Stimulated activated CD8-positive, alpha-beta memory T cell treated with anti-CD3 and anti-CD28 coated beads, Interleukin-12 subunit alpha, Interleukin-12 subunit beta, amount 100 ng/mL, for 24 hours (primary cell): ENCODE results near the gene CD33.
"Not testable (repeated sequence)": the region's sequence is repeated elsewhere in the genome, so short reads cannot be mapped to it uniquely, and the experiment has no call there.

Source experiments
- DNase-seq: peaks from one replicate; pipeline ENCODE4 v3.0.0-alpha.2; 2020; ENCODE audit errors: extremely low read depth

Gene CD33

DNA sequence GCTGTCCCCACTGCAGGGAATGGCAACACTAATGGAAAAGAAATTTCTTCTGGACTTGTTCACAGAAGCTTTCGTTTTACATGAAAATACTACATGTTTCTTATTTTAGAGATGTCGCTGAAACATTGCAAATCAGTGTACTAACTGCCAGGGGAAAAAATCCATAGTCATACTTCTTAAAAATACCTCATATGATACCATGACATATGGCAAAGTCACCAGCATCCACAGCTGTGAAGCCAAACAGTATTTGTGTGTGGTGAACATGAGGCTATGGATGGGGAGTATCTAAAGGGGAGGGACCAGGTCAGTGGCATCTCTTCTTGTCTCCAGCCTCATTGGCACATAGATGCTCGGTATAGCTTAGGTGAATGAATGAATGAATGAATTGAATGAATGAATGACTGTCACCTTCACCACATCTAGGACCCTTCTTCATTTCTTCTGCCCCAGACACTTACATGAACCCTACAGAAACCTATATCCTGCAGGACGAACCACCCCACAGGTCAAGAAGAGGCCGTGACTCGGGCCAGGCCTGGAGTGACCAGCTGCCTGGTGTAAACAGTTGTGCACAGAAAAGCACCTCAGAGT, 14.6 kb upstream of the CD33 start:
- DNase-seq: no peak

DNA sequence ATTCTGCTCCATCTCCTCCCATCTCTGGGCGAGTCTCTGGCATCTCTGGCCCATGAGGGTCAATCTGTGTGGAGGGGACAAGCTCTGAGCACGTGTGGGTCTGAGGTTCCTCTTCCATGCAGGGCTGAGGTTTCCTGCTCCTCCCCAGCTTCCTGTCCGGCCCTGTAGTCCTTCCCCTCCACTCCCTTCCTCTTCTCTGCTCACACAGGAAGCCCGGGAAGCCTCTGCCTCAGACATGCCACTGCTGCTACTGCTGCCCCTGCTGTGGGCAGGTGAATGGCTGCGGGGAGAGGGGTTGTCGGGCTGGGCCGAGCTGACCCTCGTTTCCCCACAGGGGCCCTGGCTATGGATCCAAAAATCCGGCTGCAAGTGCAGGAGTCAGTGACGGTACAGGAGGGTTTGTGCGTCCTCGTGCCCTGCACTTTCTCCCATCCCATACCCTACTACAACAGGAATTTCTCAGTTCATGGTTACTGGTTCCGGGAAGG, 14.0 kb upstream of the CD33 start:
- not testable (repeated sequence) for DNase-seq

DNA sequence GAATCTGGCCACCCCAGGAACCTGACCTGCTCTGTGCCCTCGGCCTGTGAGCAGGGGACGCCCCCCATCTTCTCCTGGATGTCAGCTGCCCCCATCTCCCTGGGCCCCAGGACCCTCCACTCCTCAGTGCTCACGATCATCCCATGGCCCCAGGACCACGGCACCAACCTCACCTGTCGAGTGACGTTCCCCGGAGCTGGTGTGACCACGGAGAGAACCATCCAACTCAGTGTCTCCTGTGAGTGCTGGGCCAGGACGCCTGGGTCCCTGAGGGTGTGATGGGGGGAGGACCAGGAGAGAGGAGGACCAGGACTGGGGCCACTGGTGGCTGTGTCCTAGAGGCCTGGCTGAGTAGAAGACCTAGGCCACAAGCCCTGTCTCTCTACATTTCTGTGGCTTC, 13.0 kb upstream of the CD33 start:
- DNase-seq: no peak

DNA sequence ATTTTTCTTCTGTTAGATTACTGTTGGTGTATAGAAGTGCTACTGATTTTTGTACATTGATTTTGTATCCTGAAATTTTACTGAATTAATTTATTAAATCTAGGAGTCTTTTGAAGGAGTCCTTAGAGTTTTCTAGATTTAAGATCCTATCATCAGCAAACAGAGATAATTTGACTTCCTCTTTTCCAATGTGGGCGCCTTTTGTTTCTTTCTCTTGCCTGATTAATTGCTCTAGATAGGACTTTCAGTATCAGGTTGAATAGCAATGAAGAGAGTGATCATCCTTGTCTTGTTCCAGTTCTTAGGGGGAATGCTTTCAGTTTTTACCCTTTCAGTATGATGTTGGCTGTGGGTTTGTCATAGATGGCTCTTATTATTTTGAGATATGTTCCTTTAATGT, 5.6 kb upstream of the CD33 start:
- no peak for DNase-seq

DNA sequence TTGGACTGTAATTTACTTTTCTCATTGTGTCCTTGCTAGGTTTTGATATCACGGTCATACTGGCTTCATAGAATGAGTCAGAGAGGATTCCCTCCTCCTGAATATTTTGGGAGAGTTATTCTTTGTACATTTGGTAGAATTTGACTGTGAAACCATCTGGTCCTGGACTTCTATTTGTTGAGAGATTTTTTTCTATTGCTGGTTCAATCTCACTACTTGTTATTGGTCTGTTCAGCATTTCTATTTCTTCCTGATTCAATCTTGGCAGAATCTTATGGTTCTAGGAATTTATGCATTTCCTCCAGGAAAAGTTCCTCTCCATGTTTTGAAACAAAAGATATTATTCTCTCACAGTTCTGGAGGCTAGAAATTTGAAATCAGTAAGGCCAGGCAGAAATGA, 4.9 kb upstream of the CD33 start:
- DNase-seq: no peak

DNA sequence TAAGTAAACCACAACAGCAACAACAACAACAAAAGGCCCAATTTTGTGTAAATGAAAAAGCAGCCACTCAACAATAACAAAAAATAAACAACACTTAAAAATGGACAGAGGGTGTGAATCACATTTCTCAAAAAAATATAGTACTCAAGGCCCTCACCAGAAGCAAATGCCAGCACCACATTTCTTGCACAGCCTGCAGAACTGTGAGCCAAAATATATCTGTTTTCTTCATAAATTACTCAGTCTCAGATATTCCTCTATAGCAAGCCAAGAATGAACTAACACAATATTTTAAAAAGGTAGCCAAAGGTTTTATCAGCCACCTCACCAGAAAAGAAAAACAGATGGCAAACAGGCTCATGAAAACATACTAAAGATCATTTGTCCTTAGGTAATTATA, 3.9 kb upstream of the CD33 start:
- DNase-seq: no peak

DNA sequence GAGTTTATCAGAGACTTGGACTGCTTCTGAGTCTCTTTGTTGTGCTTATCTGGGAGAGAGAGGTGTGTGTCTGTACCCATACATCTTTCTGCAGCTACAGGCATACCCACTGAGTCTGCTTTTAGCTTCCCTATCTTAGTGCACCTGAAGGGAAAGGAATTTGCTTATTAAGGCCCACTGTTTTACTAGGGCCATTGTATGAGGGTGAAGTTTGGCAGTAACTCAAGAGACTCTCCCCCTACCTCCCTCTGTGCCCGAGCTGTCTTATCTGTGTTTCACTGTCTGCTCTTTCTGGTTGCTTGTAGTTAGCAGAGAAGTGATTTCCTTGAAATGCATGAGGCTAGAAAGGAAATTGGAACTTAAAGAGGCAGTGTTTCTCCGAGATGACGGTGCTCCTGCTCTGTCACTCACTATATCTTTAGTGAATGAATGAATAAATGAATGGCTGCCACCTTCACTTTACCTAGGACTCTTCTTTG, 678 bp upstream of the CD33 start:
- no peak for DNase-seq

DNA sequence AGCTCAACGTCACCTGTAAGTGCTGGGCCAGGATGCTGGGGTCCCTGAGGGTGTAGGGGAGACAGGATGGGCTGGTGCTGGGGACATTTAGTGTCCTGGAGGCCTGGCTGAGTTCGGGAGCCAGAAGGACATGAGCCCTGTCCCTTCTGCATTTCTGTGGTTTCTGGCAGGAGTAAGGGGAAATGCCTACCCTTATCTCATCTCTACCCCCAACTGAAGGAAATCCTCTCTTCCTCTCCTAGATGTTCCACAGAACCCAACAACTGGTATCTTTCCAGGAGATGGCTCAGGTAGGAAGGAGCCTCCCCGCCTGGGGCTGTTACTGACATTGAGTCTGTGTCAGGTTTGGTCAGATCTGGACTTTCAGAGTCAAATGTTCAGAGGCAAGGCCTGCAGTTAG, 1.2 kb downstream of the CD33 start:
- DNase-seq: no peak

DNA sequence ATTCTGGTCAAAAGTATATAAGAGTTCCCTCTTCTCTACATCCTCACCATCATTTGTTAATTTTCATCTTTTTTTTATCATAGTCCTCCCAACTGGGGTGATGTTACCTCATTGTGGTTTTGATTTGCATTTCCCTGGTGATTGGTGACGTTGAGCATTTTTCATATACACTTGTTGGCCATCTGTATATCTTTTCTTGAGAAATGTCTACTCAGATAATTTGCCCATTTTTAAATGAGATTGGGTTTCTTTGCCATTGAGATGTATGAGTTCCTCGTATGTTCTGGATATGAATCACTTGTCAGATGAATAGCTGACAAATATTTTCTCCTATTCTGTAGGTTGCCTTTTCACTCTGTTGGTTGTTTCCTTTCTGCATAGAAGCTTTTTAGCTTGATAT, 2.4 kb downstream of the CD33 start:
- no peak for DNase-seq

DNA sequence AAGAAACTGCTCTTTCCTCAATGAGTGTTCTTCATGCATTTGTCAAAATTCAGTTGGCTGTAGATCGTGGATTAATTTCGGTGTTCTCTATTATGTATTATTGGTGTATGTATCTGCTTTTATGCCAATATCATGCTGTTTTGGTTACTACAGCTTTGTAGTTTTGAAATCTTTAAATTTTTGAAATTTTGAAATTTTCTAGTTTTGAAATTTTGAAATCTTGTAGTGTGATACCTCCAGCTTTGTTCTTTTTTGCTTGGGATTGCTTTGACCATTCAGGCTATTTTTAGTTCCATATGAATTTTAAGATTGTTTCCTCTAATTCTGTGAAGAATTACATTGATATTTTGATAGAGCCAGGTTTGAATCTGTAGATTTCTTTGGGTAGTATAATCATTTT, 3.1 kb downstream of the CD33 start:
- DNase-seq: no peak

DNA sequence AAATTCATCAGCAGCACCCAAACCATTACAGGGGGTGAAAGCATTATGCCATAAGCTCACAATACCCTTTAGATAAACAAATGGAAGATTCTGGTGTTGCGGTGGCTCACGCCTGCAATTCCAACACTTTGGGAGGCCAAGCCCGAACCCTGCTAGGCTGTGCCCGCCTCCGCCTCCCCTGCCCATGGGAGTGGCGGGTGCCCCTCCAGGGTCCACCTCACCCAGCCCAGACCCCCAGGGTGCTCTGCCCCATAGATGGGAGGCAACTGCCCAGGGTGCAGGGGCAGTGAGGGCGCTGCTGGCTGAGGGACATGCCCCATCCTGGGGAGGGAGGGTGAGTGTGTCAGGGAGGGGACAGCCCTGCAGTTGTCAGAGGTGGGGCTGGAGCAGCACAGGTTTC, 16.0 kb downstream of the CD33 start:
- DNase-seq: no peak

DNA sequence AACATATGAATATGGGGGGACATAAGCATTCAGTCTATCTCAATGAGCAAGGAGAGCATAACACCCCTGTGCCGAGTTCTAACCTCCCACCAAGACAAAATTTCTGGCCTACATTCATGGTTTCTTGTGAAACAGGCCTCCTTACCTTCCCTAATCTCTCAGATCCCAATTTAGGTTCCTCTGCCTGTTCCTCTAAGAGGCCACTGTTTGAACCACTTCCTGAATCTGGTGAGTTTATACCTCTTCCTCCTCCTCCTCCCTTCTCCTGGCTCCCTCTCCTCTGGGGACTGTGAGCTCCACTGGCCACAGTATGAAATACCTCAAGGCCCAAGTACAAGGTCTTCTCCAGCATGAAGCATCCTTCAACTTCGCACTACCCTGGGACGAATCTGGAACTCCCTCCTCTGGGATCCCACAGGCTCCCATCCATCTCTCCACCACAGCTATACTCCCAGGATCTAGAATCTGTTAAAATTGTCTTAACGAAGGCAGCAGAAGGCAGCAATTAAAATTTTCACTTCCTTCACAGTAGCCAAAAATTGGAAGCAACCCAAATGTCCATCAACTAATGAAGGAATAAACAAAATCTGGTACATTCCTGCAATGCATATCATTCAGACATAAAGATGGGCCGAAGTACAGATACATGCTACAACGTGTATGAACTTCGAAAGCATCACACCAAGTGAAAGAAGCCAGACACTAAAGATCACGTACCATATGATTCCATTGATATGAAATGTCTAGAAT, 18.2 kb downstream of the CD33 start:
- no peak for DNase-seq

DNA sequence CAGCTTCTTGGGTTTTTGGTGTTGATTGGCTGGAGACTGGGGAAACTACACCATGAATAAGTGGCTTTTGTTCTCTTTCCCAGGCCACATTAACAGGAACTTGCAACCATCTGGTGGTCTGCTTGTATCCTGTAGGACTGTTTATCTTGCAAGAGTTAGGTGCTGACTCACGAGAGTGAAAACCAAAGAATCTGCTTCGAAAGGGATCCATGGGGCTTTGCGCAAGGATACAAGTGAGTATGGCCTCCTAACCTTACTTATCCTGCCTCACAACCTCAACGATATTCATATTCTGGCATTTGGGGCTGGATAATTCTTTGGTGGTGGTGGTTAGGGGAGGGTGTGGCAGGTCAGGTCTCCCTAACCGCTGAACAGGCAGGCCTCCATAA, 21.3 kb downstream of the CD33 start:
- DNase-seq: no peak

DNA sequence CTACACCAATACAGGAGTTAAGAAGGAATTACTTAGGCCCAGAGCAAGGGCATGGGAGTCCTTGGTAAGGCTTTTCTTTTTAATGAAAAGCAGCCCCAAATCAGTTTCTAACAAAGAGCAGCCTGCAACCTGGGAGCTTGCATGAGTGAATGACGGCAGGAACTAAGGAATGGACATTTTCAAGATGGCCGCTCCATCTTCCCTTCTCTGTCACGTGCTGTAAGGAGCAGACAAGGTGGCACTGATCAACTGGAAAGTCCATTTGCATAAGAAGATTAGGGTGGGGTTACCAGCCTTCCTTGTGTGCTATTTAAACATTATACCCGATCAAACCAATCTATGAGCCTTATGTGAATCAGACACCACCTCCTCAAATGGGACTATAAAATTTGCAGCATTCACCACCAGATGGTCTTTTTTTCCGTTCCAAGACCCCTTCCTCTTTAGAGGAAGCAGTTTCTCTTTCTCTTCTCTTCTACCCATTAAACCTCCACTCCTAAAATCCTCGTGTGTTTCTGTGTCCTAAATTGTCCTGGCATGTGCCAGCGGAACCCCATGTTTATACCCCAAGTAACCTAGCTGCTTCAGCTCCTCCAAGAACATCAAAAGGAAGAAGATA, 23.2 kb downstream of the CD33 start:
- DNase-seq: no peak

DNA sequence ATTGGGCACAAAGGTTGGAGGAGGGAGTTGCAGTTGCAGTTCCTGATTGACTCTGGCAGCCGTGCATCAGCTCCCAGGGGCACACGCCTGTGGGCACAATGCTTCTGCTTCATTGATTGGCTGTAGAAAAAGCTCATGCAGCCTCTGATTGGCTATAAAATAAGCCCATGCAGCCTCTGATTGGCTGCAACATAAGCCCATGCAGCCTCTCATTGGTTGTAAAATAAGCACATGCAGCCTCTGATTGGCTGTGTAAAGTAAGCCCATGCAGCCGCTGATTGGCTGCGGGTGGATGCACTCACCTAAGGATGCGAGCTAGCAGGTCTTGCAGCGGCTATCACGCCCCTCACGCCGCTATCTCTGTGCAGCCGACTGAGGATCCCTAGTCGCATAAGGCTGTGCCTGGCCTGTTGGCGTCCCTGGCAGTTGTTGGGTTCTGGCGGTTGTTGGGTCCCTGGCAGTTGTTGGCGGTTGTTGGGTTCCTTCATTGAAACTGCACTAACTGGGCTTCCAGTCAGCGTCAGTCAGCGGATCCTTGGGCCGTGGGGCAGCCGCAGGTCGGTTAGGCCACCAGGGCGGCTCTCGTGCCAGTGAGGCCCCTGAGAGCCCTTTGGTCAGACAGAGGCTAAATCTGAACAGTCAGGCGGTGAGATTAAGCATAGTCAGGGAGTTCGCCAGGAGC, 26.0 kb downstream of the CD33 start, which contains the start of gene SIGLECL1:
SIGLECL1 (plus strand) TSS at position 295 of the 682 bp plus-strand sequence. CDS start 12,993 bp downstream, outside the sequence.
- no peak for DNase-seq

DNA sequence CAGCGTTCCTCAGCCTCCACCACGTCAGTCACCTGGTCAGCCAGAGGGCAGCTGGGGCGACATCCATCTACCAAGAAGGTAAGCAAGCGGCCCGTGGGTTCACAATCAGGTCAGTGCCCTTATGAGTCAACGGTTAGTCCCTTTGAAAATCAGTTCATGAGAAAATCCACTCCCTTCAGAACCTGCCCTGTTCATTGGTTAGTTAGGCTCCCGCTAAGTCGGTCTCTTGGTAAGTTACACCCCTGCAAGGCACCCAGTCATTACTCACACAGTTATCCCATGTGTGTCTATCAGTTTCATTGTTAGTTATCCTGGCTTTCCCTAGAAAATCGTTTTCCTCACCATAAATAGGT, 26.6 kb downstream of the CD33 start:
- DNase-seq: no peak

DNA sequence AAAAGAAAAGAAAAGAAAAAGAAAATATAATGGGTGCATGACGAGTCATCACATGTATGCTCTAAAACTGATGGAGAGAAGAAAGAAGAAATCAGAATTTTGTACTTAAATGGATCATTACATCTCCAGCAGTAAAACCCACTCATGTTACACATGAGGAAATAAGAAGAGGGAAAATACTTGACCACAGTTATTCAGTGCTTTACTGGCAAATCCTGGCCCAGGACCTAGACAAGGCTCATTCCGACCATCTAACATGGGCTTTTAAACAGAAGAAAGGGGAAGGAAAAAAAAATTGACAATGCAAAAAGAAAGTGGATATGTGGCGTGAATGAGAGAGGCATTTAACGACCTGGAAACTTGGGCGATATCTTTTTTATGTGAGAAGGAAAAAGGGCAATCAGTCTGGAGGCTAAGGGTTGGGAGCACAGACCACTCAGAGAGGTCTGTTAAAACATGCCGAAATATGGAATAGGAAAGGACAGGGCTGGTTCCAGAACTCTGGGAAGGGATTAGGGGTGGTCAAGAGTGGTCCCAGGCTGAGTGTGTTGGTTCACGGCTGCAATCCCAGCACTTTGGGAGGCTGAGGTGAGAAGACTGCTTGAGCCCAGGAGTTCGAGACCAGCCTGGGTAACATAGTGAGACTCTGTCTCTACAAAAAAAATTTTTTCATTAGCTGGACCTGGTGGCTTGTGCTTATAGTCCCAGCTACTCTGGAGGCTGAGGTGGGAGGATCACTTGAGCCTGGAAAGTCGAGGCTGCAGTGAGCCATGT, 27.6 kb downstream of the CD33 start:
- no peak for DNase-seq

DNA sequence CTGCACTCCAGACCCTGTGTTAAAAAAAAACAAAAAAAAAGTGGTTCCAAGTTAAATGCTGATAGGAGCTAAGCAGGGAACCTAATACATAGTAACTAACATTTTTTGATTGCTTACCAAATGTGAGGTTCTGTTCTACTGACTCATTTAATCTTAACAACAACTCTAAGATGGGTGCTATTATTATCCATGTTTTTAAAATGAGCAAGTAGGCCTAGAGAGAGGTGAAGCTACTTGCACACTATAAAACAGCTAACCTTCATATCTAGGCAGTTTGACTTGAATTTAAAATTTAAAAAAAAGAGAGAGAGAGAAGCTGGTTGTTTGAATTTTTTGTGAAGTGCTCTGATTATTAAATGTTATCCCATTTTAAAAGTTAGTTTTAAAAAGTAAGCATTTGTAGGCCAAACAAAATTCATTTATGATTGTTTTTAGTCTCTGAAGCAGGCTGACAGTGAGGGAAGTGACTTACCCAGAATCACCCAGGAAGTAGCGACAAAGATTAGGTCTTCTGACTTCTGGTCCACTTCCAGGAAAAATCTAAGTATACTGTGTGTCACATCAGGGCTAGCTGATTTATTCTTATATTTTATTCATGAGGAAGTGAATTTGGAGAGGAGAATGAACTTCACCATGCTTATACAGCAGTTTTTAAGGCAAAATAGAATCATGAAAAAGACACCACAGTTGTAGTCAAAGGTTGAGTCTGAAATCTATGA, 28.4 kb downstream of the CD33 start:
- DNase-seq: no peak

DNA sequence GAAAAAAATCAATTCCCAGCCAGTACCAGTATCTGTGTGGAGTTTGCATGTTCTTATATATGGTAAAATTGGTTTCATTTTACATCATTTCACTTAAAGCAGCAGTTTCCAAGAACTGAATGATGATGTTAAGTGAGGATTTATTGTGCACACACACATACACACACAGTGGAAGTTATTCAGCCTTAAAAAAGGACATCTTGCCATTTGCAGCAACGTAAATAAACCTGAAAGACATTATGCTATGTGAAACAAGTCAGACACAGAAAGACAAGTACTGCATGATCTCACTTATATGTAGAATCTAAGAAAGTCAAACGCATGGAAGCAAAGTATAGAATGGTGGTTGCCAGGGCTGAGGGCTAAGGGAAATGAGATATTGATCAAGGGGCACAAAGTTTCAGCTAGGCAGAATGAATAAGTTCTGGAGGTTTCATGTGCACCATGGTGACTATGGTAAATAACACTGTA, 31.3 kb downstream of the CD33 start:
- DNase-seq: no peak

DNA sequence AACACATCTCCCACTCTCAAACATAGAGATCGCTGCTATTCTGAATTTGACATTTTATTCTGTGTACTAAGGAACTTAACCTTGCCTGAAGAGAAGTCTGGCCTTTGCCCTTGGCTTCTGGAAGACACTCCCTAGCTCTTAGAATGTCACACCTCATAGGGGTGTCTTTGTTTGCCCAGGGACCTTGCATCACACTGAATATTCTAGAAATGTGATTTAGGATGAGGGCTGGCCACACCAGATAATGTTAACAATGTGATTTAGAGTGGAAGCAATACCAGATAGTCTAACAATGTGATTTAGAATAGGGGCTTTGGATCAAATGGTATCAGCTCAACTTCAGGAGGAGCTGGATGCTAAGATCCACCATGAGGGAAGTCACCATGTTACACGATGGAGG, 32.6 kb downstream of the CD33 start:
- no peak for DNase-seq
